Fibroblast of lung (primary cell): Measurements from ENCODE around the gene MIA2. TPM values are rescaled to one million over a fixed set of nuclear protein-coding genes. Genes with fewer than 3 reads are reported as not detected.

ENCODE experiments used
- DNase-seq, 2 donors: peaks; one replicate each; pipeline versions ENCODE4 v3.0.0 to v3.0.0-alpha.2; 2010; ENCODE audit warnings: low read depth in 2 of 2
- H2AFZ ChIP-seq: 2 replicates; pipeline ENCODE4 v1.5.1; 2012; ENCODE audit warnings: low read length, control low read depth, inconsistent platforms
- H3K27ac ChIP-seq: 2 replicates; pipeline ENCODE4 v1.5.1; 2011; ENCODE audit warnings: low read length, control low read depth; ENCODE audit not compliant: insufficient read depth
- H3K27me3 ChIP-seq: 2 replicates; pipeline ENCODE4 v1.5.1; 2011; ENCODE audit warnings: mild to moderate bottlenecking, low read length; ENCODE audit not compliant: control insufficient read depth, insufficient read depth
- H3K36me3 ChIP-seq: 2 replicates; pipeline ENCODE4 v1.5.1; 2011; ENCODE audit warnings: low read length; ENCODE audit not compliant: control insufficient read depth, insufficient read depth
- H3K4me1 ChIP-seq: 2 replicates; pipeline ENCODE4 v1.5.1; 2011; ENCODE audit warnings: low read length; ENCODE audit not compliant: control insufficient read depth, insufficient read depth; ENCODE audit errors: extremely low read depth
- H3K4me2 ChIP-seq: 2 replicates; pipeline ENCODE4 v1.5.1; 2011; ENCODE audit warnings: low read length, control low read depth; ENCODE audit not compliant: insufficient read depth; ENCODE audit errors: extremely low read depth
- H3K4me3 ChIP-seq, 4 experiments: fragments of 200-600 bp in 1 of 4; sonication (generic) in 1 of 4; replicated peaks in 1 of 4; 2 replicates each; pipeline ENCODE4 v1.5.1; 2011 to 2016; ENCODE audit warnings: low read length in 4 of 4, low read depth in 3 of 4, mild to moderate bottlenecking in 3 of 4, control low read depth in 2 of 4, inconsistent platforms in 1 of 4, mixed read lengths in 1 of 4; ENCODE audit not compliant: insufficient read depth in 1 of 4; ENCODE audit errors: control extremely low read depth in 1 of 4
- H3K79me2 ChIP-seq: 2 replicates; pipeline ENCODE4 v1.5.1; 2012; ENCODE audit warnings: mild to moderate bottlenecking, low read length, inconsistent platforms; ENCODE audit not compliant: control insufficient read depth, insufficient read depth
- H3K9ac ChIP-seq: 2 replicates; pipeline ENCODE4 v1.5.1; 2011; ENCODE audit warnings: mild to moderate bottlenecking, low read length, control low read depth; ENCODE audit not compliant: insufficient read depth
- H3K9me3 ChIP-seq: 2 replicates; pipeline ENCODE4 v1.5.1; 2012; ENCODE audit warnings: low read depth, low read length; ENCODE audit not compliant: control insufficient read depth, insufficient read depth
- H4K20me1 ChIP-seq: 2 replicates; pipeline ENCODE4 v1.5.1; 2011; ENCODE audit warnings: low read length; ENCODE audit not compliant: control insufficient read depth, insufficient read depth; ENCODE audit errors: extremely low read depth
- CTCF ChIP-seq, 2 donors: IDR thresholded peaks in 1 of 2; conservative IDR thresholded peaks in 1 of 2; 1 replicate in 1 of 2; 2 replicates in 1 of 2; pipeline ENCODE4 v1.5.1; 2011 to 2012; ENCODE audit warnings: low read length in 2 of 2, control low read depth in 1 of 2, inconsistent platforms in 1 of 2, low read depth in 1 of 2, mild to moderate bottlenecking in 1 of 2
- EZH2 ChIP-seq: IDR thresholded peaks from 2 replicates; pipeline ENCODE4 v1.5.1; 2012; ENCODE audit warnings: low read length, control low read depth, mild to moderate bottlenecking; ENCODE audit errors: missing control alignments
- polyA plus RNA-seq, 2 donors: library from polyadenylated mRNA; depleted of rRNA in 1 of 2; stranded (reverse) in 1 of 2; unstranded in 1 of 2; fragments of >200 nt; gene quantifications; 2 replicates each; pipeline ENCODE4 v1.2.1, GENCODE V29; 2011 to 2012; ENCODE audit warnings: missing spikeins in 1 of 2
- total RNA-seq: library from RNA; depleted of rRNA; stranded (reverse); fragments of >200 nt; gene quantifications from 2 replicates; pipeline ENCODE4 v1.2.1, GENCODE V29; 2014

MIA2 gene
- total and polyA plus RNA-seq, 2 donors (not counting 1 experiment from before 2014, with no cell fraction given): 9.7 to 15.0 TPM

DNA sequence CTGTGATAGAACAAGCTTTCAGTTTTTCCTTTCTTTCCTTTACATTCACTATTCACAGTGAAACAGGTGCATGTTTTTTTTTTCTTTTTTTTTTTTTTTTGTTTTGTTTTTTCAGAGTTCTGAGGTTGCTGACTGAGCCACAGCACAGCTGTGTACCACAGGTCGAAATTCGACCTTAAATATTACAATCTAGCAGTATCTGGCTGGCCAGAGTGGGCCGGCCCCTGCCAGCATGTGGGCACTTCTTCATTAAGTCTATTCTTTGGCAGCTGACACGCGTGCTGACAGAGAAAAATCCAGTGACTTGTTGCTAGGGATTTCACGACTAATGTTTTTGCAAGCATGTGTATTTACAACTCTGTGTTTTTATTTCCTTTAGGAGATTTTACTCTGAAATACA lies 164.7 kb downstream of the MIA2 start:
- Histone ChIP-seq H3K4me2 (no peak overlapping the region), H3K9me3 (no peaks in the 10 kb centered on the region)

DNA sequence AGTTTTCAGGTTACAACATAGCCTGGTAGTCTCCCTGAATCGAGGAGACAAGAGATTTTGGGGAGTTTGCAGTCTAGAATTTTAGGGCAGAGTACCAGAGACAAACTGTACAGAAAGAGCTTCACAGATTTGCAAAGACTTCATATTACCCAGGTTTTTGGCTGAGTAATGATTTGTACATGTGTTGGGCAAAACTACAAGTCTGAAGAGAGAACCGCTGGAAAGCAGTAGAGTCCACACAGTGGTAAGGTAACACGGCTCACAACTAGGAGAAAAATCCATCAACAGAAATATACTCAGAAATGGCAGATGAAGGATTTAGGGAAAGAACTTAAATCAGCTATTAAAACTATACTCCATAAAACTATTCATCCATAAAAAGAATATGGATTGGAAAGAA lies 172.8 kb downstream of the MIA2 start:
- no peaks in the 10 kb centered on the region for H4K20me1 ChIP-seq
- no peak overlapping the region for H3K4me3 ChIP-seq
- H3K9ac ChIP-seq: no peak overlapping the region
- no peaks in the 10 kb centered on the region for H3K4me1 ChIP-seq
- no peak for DNase-seq
- H3K9me3 ChIP-seq: no peaks in the 10 kb centered on the region
- H3K79me2 ChIP-seq: no peaks in the 10 kb centered on the region
- H3K36me3 ChIP-seq: no peaks in the 10 kb centered on the region
- no peak overlapping the region for H2AFZ ChIP-seq
- H3K27ac ChIP-seq: no peak overlapping the region
- TF ChIP-seq EZH2 (no peak), CTCF (conservative IDR thresholded peaks at IDR 0.05 in 1 of 2, IDR thresholded peaks at IDR 0.05 in 1 of 2; ENCODE audit: low read depth in 1 of 2, low read length in 2 of 2) (no peak)
- no peaks in the 10 kb centered on the region for H3K27me3 ChIP-seq
- H3K4me2 ChIP-seq: no peak overlapping the region

More for the DNA sequence above, 164.7 kb downstream of the MIA2 start:
- Histone ChIP-seq H3K4me3 (no peak overlapping the region), H3K79me2 (no peaks in the 10 kb centered on the region), H3K36me3 (peaks cover 4% of the 10 kb centered on the region), H4K20me1 (no peaks in the 10 kb centered on the region), H3K27me3 (no peaks in the 10 kb centered on the region), H3K27ac (no peak overlapping the region), H3K9ac (no peak overlapping the region), H3K4me1 (peaks cover 2% of the 10 kb centered on the region), H2AFZ (no peak overlapping the region)
- no peak for DNase-seq
- TF ChIP-seq EZH2 (no peak), CTCF (conservative IDR thresholded peaks at IDR 0.05 in 1 of 2, IDR thresholded peaks at IDR 0.05 in 1 of 2; ENCODE audit: low read depth in 1 of 2, low read length in 2 of 2) (no peak)

- Histone ChIP-seq H3K4me2 (no peak overlapping the region), H3K9ac (no peak overlapping the region), H3K4me1 (no peaks in the 10 kb centered on the region), H2AFZ (no peak overlapping the region), H4K20me1 (no peaks in the 10 kb centered on the region), H3K36me3 (no peaks in the 10 kb centered on the region), H3K27me3 (no peaks in the 10 kb centered on the region), H3K4me3 (no peak overlapping the region), H3K27ac (no peak overlapping the region), H3K79me2 (no peaks in the 10 kb centered on the region), H3K9me3 (no peaks in the 10 kb centered on the region)
- DNase-seq: no peak
- no peak for TF ChIP-seq EZH2
- TF ChIP-seq CTCF (conservative IDR thresholded peaks at IDR 0.05 in 1 of 2, IDR thresholded peaks at IDR 0.05 in 1 of 2; ENCODE audit: low read depth in 1 of 2, low read length in 2 of 2): no peak
These were observed 182.4 kb downstream of the MIA2 start for GRCh38 chr14:39416072-39416471.
